ENCODE data around the gene GABBR1.

GRCh38 chr6:29528988-29529560 is 103.9 kb downstream of the GABBR1 start:
- no peak for TF ChIP-seq ZNF239 (tag by site-specific recombination; IDR thresholded peaks at IDR 0.05)
- no peak for TF ChIP-seq KLF9 (tag by site-specific recombination; IDR thresholded peaks at IDR 0.05; ENCODE audit: low read depth)
- TF ChIP-seq ZNF266 (tag by site-specific recombination; IDR thresholded peaks at IDR 0.05; ENCODE audit: low read depth) = no peak
- TF ChIP-seq, protein P1, sequence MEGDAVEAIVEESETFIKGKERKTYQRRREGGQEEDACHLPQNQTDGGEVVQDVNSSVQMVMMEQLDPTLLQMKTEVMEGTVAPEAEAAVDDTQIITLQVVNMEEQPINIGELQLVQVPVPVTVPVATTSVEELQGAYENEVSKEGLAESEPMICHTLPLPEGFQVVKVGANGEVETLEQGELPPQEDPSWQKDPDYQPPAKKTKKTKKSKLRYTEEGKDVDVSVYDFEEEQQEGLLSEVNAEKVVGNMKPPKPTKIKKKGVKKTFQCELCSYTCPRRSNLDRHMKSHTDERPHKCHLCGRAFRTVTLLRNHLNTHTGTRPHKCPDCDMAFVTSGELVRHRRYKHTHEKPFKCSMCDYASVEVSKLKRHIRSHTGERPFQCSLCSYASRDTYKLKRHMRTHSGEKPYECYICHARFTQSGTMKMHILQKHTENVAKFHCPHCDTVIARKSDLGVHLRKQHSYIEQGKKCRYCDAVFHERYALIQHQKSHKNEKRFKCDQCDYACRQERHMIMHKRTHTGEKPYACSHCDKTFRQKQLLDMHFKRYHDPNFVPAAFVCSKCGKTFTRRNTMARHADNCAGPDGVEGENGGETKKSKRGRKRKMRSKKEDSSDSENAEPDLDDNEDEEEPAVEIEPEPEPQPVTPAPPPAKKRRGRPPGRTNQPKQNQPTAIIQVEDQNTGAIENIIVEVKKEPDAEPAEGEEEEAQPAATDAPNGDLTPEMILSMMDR (tag by site-specific recombination; IDR thresholded peaks at IDR 0.05) = no peak
- TF ChIP-seq ZNF518A (tag by site-specific recombination; conservative IDR thresholded peaks at IDR 0.05; ENCODE audit: low read depth) = no peak
- TF ChIP-seq ZNF274 (IDR thresholded peaks at IDR 0.05; ENCODE audit: low read length) = no peak
- TF ChIP-seq ZNF274 (tag by site-specific recombination; IDR thresholded peaks at IDR 0.05; ENCODE audit: borderline replicate concordance) = no peak

Data from HEK293 (cell line).